GM12878 (cell line): ENCODE data around the gene FLAD1. TPM values are rescaled to one million over a fixed set of nuclear protein-coding genes. Genes with fewer than 3 reads are reported as not detected.

Experiments
- ATAC-seq: fragments of 200-7000 bp; cut with Tn5 transposase; 3 replicates; pipeline ENCODE4 v1.9.1; 2020; ENCODE audit warnings: mild to moderate bottlenecking, moderate library complexity
- BruUV-seq: library from RNA; stranded (reverse); fragments of 400-500 nt; replicated peaks from 2 replicates; lab custom pipeline; 2021; lab: Mats Ljungman, UMichigan
- CTCF ChIA-PET: fragments of 300-600 bp; sonication (Branson Sonifier 250); formaldehyde crosslinking; extraction: SDS; loops from one replicate; lab custom pipeline; 2021; ENCODE audit warnings: inconsistent platforms; lab: Yijun Ruan, JAX
- POLR2A ChIA-PET: fragments of 350-600 bp; formaldehyde crosslinking; extraction: SDS; loops from one replicate; lab custom pipeline; 2021; ENCODE audit warnings: inconsistent platforms; lab: Charles Lee
- RAD21 ChIA-PET: fragments of 300-600 bp; sonication (Branson Sonifier 250); formaldehyde crosslinking; loops from one replicate; lab custom pipeline; 2023; ENCODE audit warnings: antibody characterized with exemption; ENCODE audit not compliant: unreplicated experiment; lab: Charles Lee
- SMC1A ChIA-PET: fragments of 300-600 bp; sonication (Branson Sonifier 250); formaldehyde crosslinking; loops from one replicate; lab custom pipeline; 2023; ENCODE audit not compliant: unreplicated experiment, uncharacterized antibody; lab: Charles Lee
- DNase-seq: peaks from one replicate; pipeline ENCODE4 v3.0.0-alpha.2; 2011; ENCODE audit warnings: low read depth, low spot score
- FAIRE-seq: peaks from 3 replicates; lab custom pipeline; 2011; peaks lifted over from hg19 to GRCh38; lab: Jason Lieb, UNC
- H2AFZ ChIP-seq: 2 replicates; pipeline ENCODE4 v1.6.0; 2011; ENCODE audit warnings: low read depth, low read length, control low read depth; ENCODE audit not compliant: control insufficient read depth
- H3K27ac ChIP-seq: 2 replicates; pipeline ENCODE4 v1.5.1; 2011; ENCODE audit warnings: control low read depth; ENCODE audit not compliant: control insufficient read depth, insufficient read depth
- H3K27me3 ChIP-seq, 2 experiments: replicated peaks in 1 of 2; 2 replicates each; pipeline versions ENCODE4 v1.6.0 to v1.6.1; 2011; ENCODE audit warnings: low read length in 1 of 2; ENCODE audit not compliant: control insufficient read depth in 2 of 2, insufficient read depth in 2 of 2
- H3K36me3 ChIP-seq, 2 experiments: 2 replicates each; pipeline ENCODE4 v1.5.1; 2011; ENCODE audit warnings: low read length in 1 of 2; ENCODE audit not compliant: control insufficient read depth in 2 of 2, insufficient read depth in 2 of 2
- H3K4me1 ChIP-seq: 2 replicates; pipeline ENCODE4 v1.6.1; 2011; ENCODE audit warnings: mild to moderate bottlenecking, low read length, moderate library complexity, mixed read lengths; ENCODE audit not compliant: control insufficient read depth, insufficient read depth
- H3K4me2 ChIP-seq: 2 replicates; pipeline ENCODE4 v1.6.0; 2011; ENCODE audit warnings: control low read depth; ENCODE audit not compliant: control insufficient read depth, insufficient read depth
- H3K4me3 ChIP-seq: fragments of 200-600 bp; sonication (generic); 2 replicates; pipeline ENCODE4 v1.5.1; 2016
- H3K79me2 ChIP-seq: 2 replicates; pipeline ENCODE4 v1.6.0; 2011; ENCODE audit warnings: low read length; ENCODE audit not compliant: control insufficient read depth, insufficient read depth
- H3K9ac ChIP-seq: 2 replicates; pipeline ENCODE4 v1.8.0; 2011; ENCODE audit warnings: low read length, control low read depth, mixed read lengths; ENCODE audit not compliant: control insufficient read depth, insufficient read depth
- H3K9me3 ChIP-seq: replicated peaks from 3 replicates; pipeline ENCODE4 v1.5.1; 2011; ENCODE audit warnings: mild to moderate bottlenecking, low read length; ENCODE audit not compliant: control insufficient read depth, insufficient read depth
- H4K20me1 ChIP-seq: 2 replicates; pipeline ENCODE4 v1.6.0; 2011; ENCODE audit not compliant: control insufficient read depth, insufficient read depth
- ATF3 ChIP-seq: IDR thresholded peaks from 2 replicates; pipeline ENCODE4 v1.6.1; 2011; ENCODE audit warnings: low read depth, mild to moderate bottlenecking, low read length, moderate library complexity, borderline replicate concordance; ENCODE audit errors: extremely low read depth
- E4F1 ChIP-seq: fragments of 450-650 bp; IDR thresholded peaks from 2 replicates; pipeline ENCODE4 v1.6.1; 2018; ENCODE audit warnings: borderline replicate concordance, mild to moderate bottlenecking; ENCODE audit not compliant: partially characterized antibody
- EGR1 ChIP-seq, 2 experiments: IDR thresholded peaks; 1 replicate in 1 of 2; 2 replicates in 1 of 2; pipeline ENCODE4 v1.6.1; 2011 to 2012; ENCODE audit warnings: low read depth in 2 of 2, low read length in 2 of 2, borderline replicate concordance in 1 of 2, mild to moderate bottlenecking in 1 of 2, moderate library complexity in 1 of 2
- HDGF ChIP-seq: fragments of 450-650 bp; IDR thresholded peaks from 2 replicates; pipeline ENCODE4 v1.6.1; 2016; ENCODE audit warnings: antibody characterized with exemption
- IKZF1 ChIP-seq: fragments of 450-650 bp; conservative IDR thresholded peaks from 2 replicates; pipeline ENCODE4 v1.6.1; 2017; ENCODE audit warnings: antibody characterized with exemption, mild to moderate bottlenecking
- JUNB ChIP-seq: IDR thresholded peaks from 2 replicates; pipeline ENCODE4 v1.6.1; 2016; ENCODE audit warnings: antibody characterized with exemption, mild to moderate bottlenecking
- MEF2A ChIP-seq: IDR thresholded peaks from 2 replicates; pipeline ENCODE4 v1.6.1; 2011; ENCODE audit warnings: low read depth, mild to moderate bottlenecking, low read length, moderate library complexity; ENCODE audit not compliant: insufficient read depth
- MYC ChIP-seq: IDR thresholded peaks from 2 replicates; pipeline ENCODE4 v1.6.1; 2011; ENCODE audit warnings: mild to moderate bottlenecking, low read length, moderate library complexity, inconsistent platforms; ENCODE audit not compliant: insufficient read depth, insufficient replicate concordance, insufficient read length, severe bottlenecking
- NR2C2 ChIP-seq: IDR thresholded peaks from 2 replicates; pipeline ENCODE4 v1.6.1; 2011; ENCODE audit warnings: borderline replicate concordance, low read depth; ENCODE audit not compliant: control insufficient read depth, insufficient read length
- NRF1 ChIP-seq: conservative IDR thresholded peaks from 2 replicates; pipeline ENCODE4 v1.6.1; 2011; ENCODE audit warnings: mild to moderate bottlenecking, low read depth, low read length, improper control_type of control experiment
- PAX5 ChIP-seq: IDR thresholded peaks from 2 replicates; pipeline ENCODE4 v1.6.1; 2011; ENCODE audit warnings: low read depth, low read length, borderline replicate concordance
- POLR2A ChIP-seq: IDR thresholded peaks from 2 replicates; pipeline ENCODE4 v1.6.1; 2011; ENCODE audit warnings: low read depth, mild to moderate bottlenecking, low read length
- RUNX3 ChIP-seq: IDR thresholded peaks from 2 replicates; pipeline ENCODE4 v1.6.1; 2012; ENCODE audit warnings: low read length, inconsistent platforms
- ZNF217 ChIP-seq: fragments of 450-650 bp; IDR thresholded peaks from 2 replicates; pipeline ENCODE4 v1.6.1; 2017; ENCODE audit warnings: antibody characterized with exemption, mild to moderate bottlenecking
- WGBS: methylation state at CpG from one replicate; pipeline ENCODE4 v1.1.6; 2016; ENCODE audit warnings: low lambda C conversion rate; ENCODE audit not compliant: insufficient replicate concordance, insufficient coverage; ENCODE audit errors: missing lambda C conversion rate; 5-methylcytosine and 5-hydroxymethylcytosine counted together
- in situ Hi-C: fragments of 300-500 bp; cut with MboI; formaldehyde crosslinking; loops from 9 replicates; pipeline ENCODE4 v1.14.3; 2018; ENCODE audit warnings: mixed read lengths
- intact Hi-C: fragments of 100-400 bp; cut with micrococcal nuclease; formaldehyde crosslinking; loops from one replicate; pipeline ENCODE4 v1.14.2; 2022; ENCODE audit not compliant: unreplicated experiment
- polyA plus RNA-seq, 11 experiments: library from polyadenylated mRNA; depleted of rRNA in 4 of 11; unstranded in 6 of 11; stranded (reverse) in 5 of 11; fragments of >200 nt; fragmentation: Nextera tagmentation in 4 of 11; fragmentation: Illumina TruSeq in 1 of 11; extraction: Ambion mirVana in 4 of 11; extraction: Trizol in 1 of 11; gene quantifications; 1 replicate in 1 of 11; 2 replicates in 10 of 11; pipeline versions ENCODE4 v1.2.1 to v1.2.3, GENCODE V29; 2011 to 2016; ENCODE audit warnings: inconsistent platforms in 2 of 11, missing spikeins in 2 of 11, low read depth in 1 of 11
- total RNA-seq, 4 experiments: library from RNA; depleted of rRNA in 3 of 4; stranded (reverse); fragments of >200 nt in 3 of 4; fragmentation: Illumina TruSeq in 1 of 4; extraction: Trizol in 1 of 4; gene quantifications; 2 replicates each; pipeline versions ENCODE4 v1.2.1 to v1.2.3, GENCODE V29; 2013 to 2021
- TF ChIP-seq, protein P1 (sequence below): IDR thresholded peaks from 2 replicates; pipeline ENCODE4 v1.6.1; 2011; ENCODE audit warnings: borderline replicate concordance, low read depth, mild to moderate bottlenecking, moderate library complexity, mixed read lengths, low read length; ENCODE audit not compliant: insufficient read depth; ENCODE audit errors: extremely low read length
- TF ChIP-seq, protein P2 (sequence below): fragments of 450-650 bp; IDR thresholded peaks from 2 replicates; pipeline ENCODE4 v1.6.1; 2016; ENCODE audit warnings: mild to moderate bottlenecking

Gene FLAD1
- total and polyA plus RNA-seq, 10 of the 15 experiments (the other 5 are each of a cell fraction or from before 2014, with no cell fraction given), result 22.9 to 93.4 (median 56.6) TPM

DNA sequence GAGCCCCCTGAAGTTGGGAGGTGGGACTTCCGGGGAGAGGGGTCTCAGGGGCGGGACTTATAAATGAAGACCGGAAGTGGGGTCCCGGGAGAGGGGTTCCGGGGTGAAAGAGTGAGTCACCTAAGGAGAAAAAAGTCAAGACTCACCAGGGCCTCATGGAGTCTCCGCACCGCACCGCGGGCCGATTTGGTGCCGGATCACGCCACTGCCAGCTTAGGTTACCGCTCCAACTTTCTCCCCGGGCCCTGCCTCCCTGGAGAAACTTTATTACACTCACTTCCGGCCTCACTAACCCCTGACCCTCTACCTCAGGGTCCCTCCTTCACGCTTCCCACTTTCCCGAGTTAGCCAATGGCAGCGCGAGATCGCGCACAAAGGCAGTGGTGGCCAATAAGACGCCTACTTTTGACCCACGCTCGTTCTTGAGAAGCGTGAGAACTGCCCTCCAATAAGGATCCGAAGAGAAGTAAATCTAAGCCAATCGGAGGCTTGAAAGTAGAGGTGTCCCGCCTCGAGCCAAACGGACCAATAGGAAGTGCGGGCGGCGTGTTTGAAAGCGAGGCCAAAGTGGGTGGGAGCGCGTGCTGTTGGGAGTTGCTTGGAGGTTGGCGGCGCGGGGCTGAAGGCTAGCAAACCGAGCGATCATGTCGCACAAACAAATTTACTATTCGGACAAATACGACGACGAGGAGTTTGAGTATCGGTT lies 8.9 kb upstream of the FLAD1 start, which contains the start of gene CKS1B:
Gene CKS1B (plus strand): TSS at position 580 of the 706 bp plus-strand sequence. CDS start 65 bp downstream, at position 645.
- RAD21 ChIA-PET, result interaction anchor here (0.7 to 1.7 kb wide), 19 partner anchors 8 to 111 kb away, joined by 3 to 16 read pairs (median 4); partner anchors contain the start of genes ADAM15, FLAD1, KCNN3 and PBXIP1
- DNase-seq, result peak; percentile 100
- peak within 1 kb of the TSS; percentile 90 for H3K4me3 ChIP-seq
- peak within 1 kb of the TSS; percentile 96 for H3K27ac ChIP-seq
- intact Hi-C loops (loop anchor here (1.0 to 5.0 kb wide), 2 partner anchors 25 to 88 kb away; partner anchors contain the start of gene EFNA4), in situ Hi-C loops (no loop called here)
- WGBS, result under 1% methylated on average over 43 of the region's 47 CpGs
- CTCF ChIA-PET, result interaction anchor here (0.6 to 20.6 kb wide), 18 partner anchors 9 to 226 kb away, joined by 3 to 226 read pairs (median 4); partner anchors contain the start of genes FLAD1, LENEP, PBXIP1 and ZBTB7B
- H3K79me2 ChIP-seq, result peaks cover 77% of the 10 kb centered on the region
- SMC1A ChIA-PET, result interaction anchor here (0.9 to 5.4 kb wide), 13 partner anchors 9 to 415 kb away, joined by 3 to 30 read pairs (median 4); partner anchors contain the start of genes FLAD1 and PBXIP1
- peak within 1 kb of the TSS; percentile 82 for H2AFZ ChIP-seq
- ATAC-seq, result peak; percentile 87
- no TSS peak for BruUV-seq
- H3K9ac ChIP-seq, result peak within 1 kb of the TSS; percentile 93
- FAIRE-seq, result peak; percentile 97
- peak within 1 kb of the TSS; percentile 89 for H3K4me2 ChIP-seq
- peaks cover 28% of the 10 kb centered on the region for H3K4me1 ChIP-seq
- no peaks in the 10 kb centered on the region for H3K9me3 ChIP-seq
- POLR2A ChIA-PET, result interaction anchor here (0.7 to 9.8 kb wide), 15 partner anchors 8 to 1009 kb away, joined by 3 to 140 read pairs (median 5); partner anchors contain the start of genes FLAD1, KCNN3, PBXIP1 and PMVK
- H4K20me1 ChIP-seq, result no peaks in the 10 kb centered on the region
- no peaks in the 10 kb centered on the region for H3K27me3 ChIP-seq
- peaks cover 0 to 8% of the 10 kb centered on the region in 2 experiments; a peak in 2 of 4 replicates for H3K36me3 ChIP-seq
- TF ChIP-seq, protein P1, sequence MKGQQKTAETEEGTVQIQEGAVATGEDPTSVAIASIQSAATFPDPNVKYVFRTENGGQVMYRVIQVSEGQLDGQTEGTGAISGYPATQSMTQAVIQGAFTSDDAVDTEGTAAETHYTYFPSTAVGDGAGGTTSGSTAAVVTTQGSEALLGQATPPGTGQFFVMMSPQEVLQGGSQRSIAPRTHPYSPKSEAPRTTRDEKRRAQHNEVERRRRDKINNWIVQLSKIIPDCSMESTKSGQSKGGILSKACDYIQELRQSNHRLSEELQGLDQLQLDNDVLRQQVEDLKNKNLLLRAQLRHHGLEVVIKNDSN, result no peak
- TF ChIP-seq JUNB (no peak; the same call in 1 of the 2 replicates), PAX5 (no peak), ZNF217 (no peak), EGR1 (IDR thresholded peaks at IDR 0.05; ENCODE audit: borderline replicate concordance in 1 of 2, low read depth in 2 of 2, low read length in 2 of 2) (peak in 1 of 2 experiments; percentile 26; a peak in 1 of 3 replicates), RUNX3 (0 out of 2 replicates have a peak, but pooled peaks have one; percentile 15), MEF2A (no peak), POLR2A (peak; percentile 85), E4F1 (peak; percentile 64), IKZF1 (no peak), MYC (peak; percentile 67), HDGF (no peak), NR2C2 (no peak), ATF3 (no peak), NRF1 (no peak; the same call in 1 of the 2 replicates)
- TF ChIP-seq, protein P2, sequence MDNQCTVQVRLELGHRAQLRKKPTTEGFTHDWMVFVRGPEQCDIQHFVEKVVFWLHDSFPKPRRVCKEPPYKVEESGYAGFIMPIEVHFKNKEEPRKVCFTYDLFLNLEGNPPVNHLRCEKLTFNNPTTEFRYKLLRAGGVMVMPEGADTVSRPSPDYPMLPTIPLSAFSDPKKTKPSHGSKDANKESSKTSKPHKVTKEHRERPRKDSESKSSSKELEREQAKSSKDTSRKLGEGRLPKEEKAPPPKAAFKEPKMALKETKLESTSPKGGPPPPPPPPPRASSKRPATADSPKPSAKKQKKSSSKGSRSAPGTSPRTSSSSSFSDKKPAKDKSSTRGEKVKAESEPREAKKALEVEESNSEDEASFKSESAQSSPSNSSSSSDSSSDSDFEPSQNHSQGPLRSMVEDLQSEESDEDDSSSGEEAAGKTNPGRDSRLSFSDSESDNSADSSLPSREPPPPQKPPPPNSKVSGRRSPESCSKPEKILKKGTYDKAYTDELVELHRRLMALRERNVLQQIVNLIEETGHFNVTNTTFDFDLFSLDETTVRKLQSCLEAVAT, result 0 out of 2 replicates have a peak, but pooled peaks have one; percentile 21
